HepG2 (cell line): ENCODE results near the gene DOCK1. TPM values are rescaled to one million over a fixed set of nuclear protein-coding genes. Genes with fewer than 3 reads are reported as not detected.

Source experiments
- ATAC-seq: fragments of 200-7000 bp; cut with Tn5 transposase; 3 replicates; pipeline ENCODE4 v1.9.1; 2020; ENCODE audit warnings: mild to moderate bottlenecking, moderate library complexity
- BruUV-seq: library from RNA; stranded (reverse); fragments of 400-500 nt; replicated peaks from 2 replicates; lab custom pipeline; 2021; lab: Mats Ljungman, UMichigan
- CTCF ChIA-PET: fragments of 300-600 bp; formaldehyde crosslinking; extraction: SDS; loops from one replicate; lab custom pipeline; 2021; ENCODE audit warnings: low total read pairs, inconsistent platforms, low intra/inter-chr PET ratio; lab: Yijun Ruan, JAX
- POLR2A ChIA-PET: fragments of 350-600 bp; sonication (Branson Sonifier 250); formaldehyde crosslinking; loops from one replicate; lab custom pipeline; 2020; ENCODE audit warnings: antibody characterized with exemption, inconsistent platforms; lab: Yijun Ruan, JAX
- DNase-seq: peaks from one replicate; pipeline ENCODE4 v3.0.0-alpha.2; 2015; ENCODE audit warnings: low spot score
- FAIRE-seq: peaks from 3 replicates; lab custom pipeline; 2011; peaks lifted over from hg19 to GRCh38; lab: Jason Lieb, UNC
- H2AFZ ChIP-seq: one replicate; pipeline ENCODE4 v1.6.1; 2011; ENCODE audit warnings: low read length, inconsistent platforms
- H3K27ac ChIP-seq: fragments of 300-600 bp; 3 replicates; pipeline ENCODE4 v1.8.0; 2011; ENCODE audit warnings: mixed run types, mild to moderate bottlenecking, mixed read lengths, low read length, inconsistent platforms; ENCODE audit not compliant: insufficient read depth; ENCODE audit errors: extremely low read length
- H3K27me3 ChIP-seq, 2 experiments: fragments of 200-600 bp in 1 of 2; 2 replicates in 1 of 2; 3 replicates in 1 of 2; pipeline versions ENCODE4 v1.6.0 to v1.8.0; 2011; ENCODE audit warnings: low read length in 2 of 2, mild to moderate bottlenecking in 2 of 2, moderate library complexity in 2 of 2, inconsistent platforms in 1 of 2; ENCODE audit not compliant: insufficient read depth in 2 of 2, control insufficient read depth in 1 of 2
- H3K36me3 ChIP-seq, 2 experiments: fragments of 200-600 bp in 1 of 2; replicated peaks in 1 of 2; 2 replicates in 1 of 2; 3 replicates in 1 of 2; pipeline versions ENCODE4 v1.5.1 to v1.8.0; 2011; ENCODE audit warnings: low read length in 2 of 2, inconsistent platforms in 1 of 2; ENCODE audit not compliant: insufficient read depth in 2 of 2, control insufficient read depth in 1 of 2
- H3K4me1 ChIP-seq: 2 replicates; pipeline ENCODE4 v1.5.1; 2012; ENCODE audit warnings: low read length, inconsistent platforms; ENCODE audit not compliant: insufficient read depth
- H3K4me2 ChIP-seq: 2 replicates; pipeline ENCODE4 v1.6.0; 2011; ENCODE audit warnings: low read depth, low read length, inconsistent platforms
- H3K4me3 ChIP-seq, 3 experiments: fragments of 200-600 bp in 1 of 3; sonication (generic), shearing (Covaris generic) in 1 of 3; replicated peaks in 1 of 3; 2 replicates each; pipeline ENCODE4 v1.5.1; 2011 to 2016; ENCODE audit warnings: low read length in 3 of 3, inconsistent platforms in 2 of 3, low read depth in 2 of 3, mild to moderate bottlenecking in 2 of 3, control low read depth in 1 of 3, mixed read lengths in 1 of 3; ENCODE audit not compliant: insufficient read depth in 1 of 3
- H3K79me2 ChIP-seq: one replicate; pipeline ENCODE4 v1.6.1; 2011; ENCODE audit warnings: low read length, inconsistent platforms; ENCODE audit not compliant: insufficient read depth
- H3K9ac ChIP-seq: 2 replicates; pipeline ENCODE4 v1.6.0; 2011; ENCODE audit warnings: mild to moderate bottlenecking, low read depth, low read length, inconsistent platforms; ENCODE audit not compliant: insufficient read depth
- H3K9me3 ChIP-seq: 2 replicates; pipeline ENCODE4 v1.5.1; 2012; ENCODE audit warnings: mild to moderate bottlenecking, low read length
- H4K20me1 ChIP-seq: 2 replicates; pipeline ENCODE4 v1.6.0; 2011; ENCODE audit warnings: inconsistent platforms, mild to moderate bottlenecking, low read length, moderate library complexity; ENCODE audit not compliant: insufficient read depth
- GLMP ChIP-seq: sonication (generic); formaldehyde crosslinking; IDR thresholded peaks from 2 replicates; pipeline ENCODE4 v1.9.0; 2021; ENCODE audit warnings: missing genetic modification reagents, mild to moderate bottlenecking, borderline replicate concordance
- HNF4A ChIP-seq: sonication (generic); formaldehyde crosslinking; IDR thresholded peaks from 2 replicates; pipeline ENCODE4 v1.4.0; 2020; ENCODE audit warnings: missing genetic modification reagents
- RNF2 ChIP-seq: fragments of 450-650 bp; conservative IDR thresholded peaks from 2 replicates; pipeline ENCODE4 v1.6.1; 2016; ENCODE audit warnings: low read depth
- ZNF317 ChIP-seq: sonication (generic); formaldehyde crosslinking; IDR thresholded peaks from 2 replicates; pipeline ENCODE4 v1.5.0; 2020; ENCODE audit warnings: mild to moderate bottlenecking, missing genetic modification reagents
- ZNF329 ChIP-seq: sonication (generic); formaldehyde crosslinking; IDR thresholded peaks from 2 replicates; pipeline ENCODE4 v1.9.0; 2021; ENCODE audit warnings: low read depth, mild to moderate bottlenecking, missing genetic modification reagents
- WGBS: methylation state at CpG from one replicate; pipeline ENCODE4 v1.1.6; 2017; ENCODE audit warnings: low lambda C conversion rate; 5-methylcytosine and 5-hydroxymethylcytosine counted together
- in situ Hi-C: cut with HindIII; loops from 2 replicates; pipeline ENCODE4 v1.10.0; 2017; ENCODE audit warnings: low pct_unique_long_range_greater_than_20kb; ENCODE audit not compliant: extremely low pct_ligation_motif_present
- intact Hi-C: fragments of 100-400 bp; cut with micrococcal nuclease; formaldehyde crosslinking; loops from one replicate; pipeline ENCODE4 v1.10.0; 2022; ENCODE audit not compliant: unreplicated experiment
- polyA plus RNA-seq, 8 experiments: library from polyadenylated mRNA; depleted of rRNA in 3 of 8; stranded (reverse) in 7 of 8; unstranded in 1 of 8; fragments of >200 nt; fragmentation: Illumina TruSeq in 4 of 8; extraction: Trizol in 4 of 8; gene quantifications; 2 replicates each; pipeline versions ENCODE4 v1.2.1 to v1.2.3, GENCODE V29; 2011 to 2016; ENCODE audit warnings: low read depth in 4 of 8, missing spikeins in 1 of 8, mixed read lengths in 1 of 8; ENCODE audit not compliant: insufficient read depth in 1 of 8
- total RNA-seq, 5 experiments: library from RNA; depleted of rRNA; stranded (reverse); fragments of >200 nt; fragmentation: Illumina TruSeq; extraction: Trizol; gene quantifications; 2 replicates each; pipeline ENCODE4 v1.2.3, GENCODE V29; 2016; ENCODE audit warnings: low read depth in 1 of 5

The DOCK1 gene
- total and polyA plus RNA-seq, 2 of the 13 experiments (the other 11 are each of a cell fraction or from before 2014, with no cell fraction given) = 8.3 to 25.5 TPM

GRCh38 chr10:127392351-127393235 lies 487.4 kb downstream of the DOCK1 start:
- Histone ChIP-seq H3K9ac (no peak overlapping the region), H3K27ac (no peak overlapping the region), H3K4me2 (no peak overlapping the region), H2AFZ (no peak overlapping the region), H3K4me3 (no peak overlapping the region), H4K20me1 (no peaks in the 10 kb centered on the region), H3K27me3 (no peaks in the 10 kb centered on the region), H3K79me2 (no peaks in the 10 kb centered on the region), H3K4me1 (no peaks in the 10 kb centered on the region), H3K36me3 (peaks cover 0 to 9% of the 10 kb centered on the region in 2 experiments; a peak in 1 of 5 replicates), H3K9me3 (no peaks in the 10 kb centered on the region)
- 85% methylated on average over 17 of the region's 23 CpGs for WGBS
- no peak for TF ChIP-seq GLMP (CRISPR knock-in tag)
- TF ChIP-seq ZNF317 (CRISPR knock-in tag) = 0 out of 2 replicates have a peak, but pooled peaks have one; percentile 43
- TF ChIP-seq RNF2 = no peak
- TF ChIP-seq ZNF329 (CRISPR knock-in tag) = no peak
- peak; percentile 33 for TF ChIP-seq HNF4A (CRISPR knock-in tag)
- in situ Hi-C loops = no loop called here
- peak; percentile 48; the same call in 2 of the 3 replicates for ATAC-seq
- ChIA-PET POLR2A (no interaction called here), CTCF (no interaction called here)
- DNase-seq = no peak
- intact Hi-C loops = no loop called here
- no peak for FAIRE-seq
- no TSS peak for BruUV-seq
